ENCODE results near the gene PHC3. TPM values are rescaled to one million over a fixed set of nuclear protein-coding genes. Genes with fewer than 3 reads are reported as not detected.

PHC3 gene
- total RNA-seq, 1 donor: 36.9 TPM

DNA sequence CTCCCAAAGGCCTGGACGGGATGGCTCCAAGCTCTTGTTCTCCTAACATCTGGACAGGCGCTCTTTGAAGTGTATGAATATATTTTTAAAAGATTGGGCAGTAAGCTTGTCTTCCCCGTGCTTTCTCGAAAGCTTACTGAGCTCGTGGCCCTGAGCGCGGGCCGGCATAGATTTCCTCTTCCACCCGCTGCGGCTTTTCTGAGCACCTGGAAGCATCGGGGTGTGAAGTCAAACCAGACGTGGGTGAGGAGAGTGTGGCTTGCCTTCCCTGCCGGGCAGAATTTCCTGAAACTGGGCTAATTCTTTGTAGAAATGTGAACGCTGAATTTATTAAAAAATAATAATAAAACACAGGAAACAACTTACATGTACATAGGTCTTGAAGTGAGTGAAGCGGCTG is 117.8 kb downstream of the PHC3 start:
- no peaks in the 10 kb centered on the region for H3K9me3 ChIP-seq (ENCODE audit: low read depth, low read length)
- H2AFZ ChIP-seq (ENCODE audit: low read length): no peak overlapping the region
- H3K36me3 ChIP-seq (ENCODE audit: insufficient read depth, low read length): no peaks in the 10 kb centered on the region
- no peak overlapping the region for H3K4me2 ChIP-seq (ENCODE audit: insufficient read depth, low read length)
- no peak overlapping the region for H3K4me3 ChIP-seq (ENCODE audit: insufficient read depth, low read length)
- no peaks in the 10 kb centered on the region for H3K79me2 ChIP-seq (ENCODE audit: insufficient read depth, low read length)
- H3K4me1 ChIP-seq (ENCODE audit: insufficient read depth, low read length): no peaks in the 10 kb centered on the region
- no peaks in the 10 kb centered on the region for H3K27me3 ChIP-seq (ENCODE audit: insufficient read depth, low read length)
- DNase-seq (ENCODE audit: insufficient read length, low spot score, missing footprints): no peak
- no peaks in the 10 kb centered on the region for H4K20me1 ChIP-seq (ENCODE audit: insufficient read depth, low read length)
- TF ChIP-seq, protein P1, sequence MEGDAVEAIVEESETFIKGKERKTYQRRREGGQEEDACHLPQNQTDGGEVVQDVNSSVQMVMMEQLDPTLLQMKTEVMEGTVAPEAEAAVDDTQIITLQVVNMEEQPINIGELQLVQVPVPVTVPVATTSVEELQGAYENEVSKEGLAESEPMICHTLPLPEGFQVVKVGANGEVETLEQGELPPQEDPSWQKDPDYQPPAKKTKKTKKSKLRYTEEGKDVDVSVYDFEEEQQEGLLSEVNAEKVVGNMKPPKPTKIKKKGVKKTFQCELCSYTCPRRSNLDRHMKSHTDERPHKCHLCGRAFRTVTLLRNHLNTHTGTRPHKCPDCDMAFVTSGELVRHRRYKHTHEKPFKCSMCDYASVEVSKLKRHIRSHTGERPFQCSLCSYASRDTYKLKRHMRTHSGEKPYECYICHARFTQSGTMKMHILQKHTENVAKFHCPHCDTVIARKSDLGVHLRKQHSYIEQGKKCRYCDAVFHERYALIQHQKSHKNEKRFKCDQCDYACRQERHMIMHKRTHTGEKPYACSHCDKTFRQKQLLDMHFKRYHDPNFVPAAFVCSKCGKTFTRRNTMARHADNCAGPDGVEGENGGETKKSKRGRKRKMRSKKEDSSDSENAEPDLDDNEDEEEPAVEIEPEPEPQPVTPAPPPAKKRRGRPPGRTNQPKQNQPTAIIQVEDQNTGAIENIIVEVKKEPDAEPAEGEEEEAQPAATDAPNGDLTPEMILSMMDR (IDR thresholded peaks at IDR 0.05; ENCODE audit: extremely low read depth, low read depth, low read length): no peak
- H3K27ac ChIP-seq (ENCODE audit: low read depth, low read length): no peak overlapping the region

DNA sequence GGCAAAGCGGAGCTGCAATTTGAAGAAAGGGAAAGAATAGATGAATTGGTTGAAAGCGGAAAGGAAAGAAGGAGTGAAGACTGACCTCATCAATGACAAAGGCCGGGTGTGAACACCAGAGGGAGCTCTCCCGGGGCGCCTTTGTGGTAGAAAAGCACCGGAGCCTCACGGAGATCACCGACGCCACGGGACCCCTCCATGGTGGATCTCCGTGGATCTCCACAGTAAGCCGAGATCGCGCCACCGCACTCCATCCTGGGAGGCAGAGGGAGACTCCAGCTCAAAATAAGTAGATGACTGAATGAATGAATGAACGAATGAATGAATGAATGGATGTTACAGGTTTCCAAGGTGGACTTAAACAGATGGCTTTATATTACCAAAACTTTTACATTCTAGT is 118.8 kb downstream of the PHC3 start:
- TF ChIP-seq, protein P1 (IDR thresholded peaks at IDR 0.05; ENCODE audit: extremely low read depth, low read depth, low read length): peak; percentile 11
- Histone ChIP-seq H3K36me3 (ENCODE audit: insufficient read depth, low read length) (no peaks in the 10 kb centered on the region), H3K27me3 (ENCODE audit: insufficient read depth, low read length) (no peaks in the 10 kb centered on the region)

DNA sequence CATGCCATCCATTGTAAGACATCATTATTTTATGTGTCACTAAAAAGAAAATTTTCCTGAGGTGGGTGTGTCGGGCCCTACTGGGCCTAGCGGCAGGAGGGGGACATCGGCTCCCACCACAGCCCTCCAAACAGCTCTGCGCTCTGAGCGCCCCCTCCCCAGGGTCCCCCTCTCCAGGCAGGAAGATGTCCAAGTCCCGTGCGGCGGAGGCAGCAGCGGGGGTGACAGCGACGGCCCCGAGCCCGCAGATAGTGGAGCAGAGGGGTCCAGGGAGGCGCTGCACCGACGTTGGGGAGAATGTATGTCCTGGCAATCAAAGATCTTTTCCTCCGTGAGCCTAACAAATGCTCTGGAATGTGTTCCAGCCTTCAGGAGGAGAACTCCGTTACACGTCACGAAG is 119.5 kb downstream of the PHC3 start:
- no peaks in the 10 kb centered on the region for H4K20me1 ChIP-seq (ENCODE audit: insufficient read depth, low read length)
- H3K4me2 ChIP-seq (ENCODE audit: insufficient read depth, low read length): no peak overlapping the region
- no peaks in the 10 kb centered on the region for H3K4me1 ChIP-seq (ENCODE audit: insufficient read depth, low read length)
- H2AFZ ChIP-seq (ENCODE audit: low read length): no peak overlapping the region
- no peaks in the 10 kb centered on the region for H3K27me3 ChIP-seq (ENCODE audit: insufficient read depth, low read length)
- H3K79me2 ChIP-seq (ENCODE audit: insufficient read depth, low read length): no peaks in the 10 kb centered on the region
- no peak overlapping the region for H3K27ac ChIP-seq (ENCODE audit: low read depth, low read length)
- TF ChIP-seq, protein P1 (IDR thresholded peaks at IDR 0.05; ENCODE audit: extremely low read depth, low read depth, low read length): no peak
- H3K4me3 ChIP-seq (ENCODE audit: insufficient read depth, low read length): no peak overlapping the region
- no peak for DNase-seq (ENCODE audit: insufficient read length, low spot score, missing footprints)
- no peaks in the 10 kb centered on the region for H3K9me3 ChIP-seq (ENCODE audit: low read depth, low read length)
- H3K36me3 ChIP-seq (ENCODE audit: insufficient read depth, low read length): no peaks in the 10 kb centered on the region

More for the DNA sequence above, 118.8 kb downstream of the PHC3 start:
- H3K27ac ChIP-seq (ENCODE audit: low read depth, low read length): no peak overlapping the region
- H4K20me1 ChIP-seq (ENCODE audit: insufficient read depth, low read length): no peaks in the 10 kb centered on the region
- H2AFZ ChIP-seq (ENCODE audit: low read length): no peak overlapping the region
- no peak for DNase-seq (ENCODE audit: insufficient read length, low spot score, missing footprints)
- no peak overlapping the region for H3K4me2 ChIP-seq (ENCODE audit: insufficient read depth, low read length)
- H3K4me3 ChIP-seq (ENCODE audit: insufficient read depth, low read length): no peak overlapping the region
- no peaks in the 10 kb centered on the region for H3K4me1 ChIP-seq (ENCODE audit: insufficient read depth, low read length)
- no peaks in the 10 kb centered on the region for H3K79me2 ChIP-seq (ENCODE audit: insufficient read depth, low read length)
- H3K9me3 ChIP-seq (ENCODE audit: low read depth, low read length): no peaks in the 10 kb centered on the region

DNA sequence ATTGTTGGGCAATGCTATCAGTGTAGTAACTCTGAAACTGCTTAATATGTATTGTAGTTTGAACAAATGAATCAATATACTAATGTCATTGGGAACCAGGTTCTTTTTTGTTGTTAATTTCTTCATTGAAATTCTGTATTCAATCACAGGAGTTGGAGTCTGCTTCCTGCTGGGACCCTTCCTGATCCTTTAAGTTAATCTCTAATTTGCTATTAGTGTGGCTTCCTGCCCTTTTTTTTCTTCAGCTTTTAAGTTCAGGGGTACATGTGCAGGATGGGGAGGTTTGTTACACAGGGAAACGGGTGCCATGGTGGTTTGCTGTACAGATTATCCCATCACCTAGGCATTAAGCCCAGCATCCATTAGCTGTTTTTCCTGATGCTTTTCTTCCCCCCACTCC is 122.1 kb downstream of the PHC3 start:
- no peaks in the 10 kb centered on the region for H4K20me1 ChIP-seq (ENCODE audit: insufficient read depth, low read length)
- no peaks in the 10 kb centered on the region for H3K79me2 ChIP-seq (ENCODE audit: insufficient read depth, low read length)
- H3K4me2 ChIP-seq (ENCODE audit: insufficient read depth, low read length): no peak overlapping the region
- no peak overlapping the region for H3K4me3 ChIP-seq (ENCODE audit: insufficient read depth, low read length)
- no peak overlapping the region for H3K27ac ChIP-seq (ENCODE audit: low read depth, low read length)
- H3K36me3 ChIP-seq (ENCODE audit: insufficient read depth, low read length): no peaks in the 10 kb centered on the region
- H3K27me3 ChIP-seq (ENCODE audit: insufficient read depth, low read length): no peaks in the 10 kb centered on the region
- H2AFZ ChIP-seq (ENCODE audit: low read length): no peak overlapping the region
- DNase-seq (ENCODE audit: insufficient read length, low spot score, missing footprints): no peak
- no peaks in the 10 kb centered on the region for H3K9me3 ChIP-seq (ENCODE audit: low read depth, low read length)
- TF ChIP-seq, protein P1 (IDR thresholded peaks at IDR 0.05; ENCODE audit: extremely low read depth, low read depth, low read length): no peak
- no peaks in the 10 kb centered on the region for H3K4me1 ChIP-seq (ENCODE audit: insufficient read depth, low read length)
